HCT116 (cell line): ENCODE measurements around the gene SERTAD3. TPM values are rescaled to one million over a fixed set of nuclear protein-coding genes. Genes with fewer than 3 reads are reported as not detected.

Experiments
- ATAC-seq: fragments of 200-7000 bp; cut with Tn5 transposase; 2 replicates; pipeline ENCODE4 v1.9.1; 2020; ENCODE audit warnings: mild to moderate bottlenecking, moderate library complexity
- BruUV-seq: library from RNA; stranded (reverse); fragments of 400-500 nt; replicated peaks from 2 replicates; lab custom pipeline; 2021; lab: Mats Ljungman, UMichigan
- CTCF ChIA-PET: fragments of 300-600 bp; sonication (Branson Sonifier 250); formaldehyde crosslinking; loops from one replicate; lab custom pipeline; 2021; ENCODE audit warnings: antibody characterized with exemption; lab: Charles Lee
- POLR2A ChIA-PET: fragments of 300-600, 350-600 bp; sonication (Branson Sonifier 250); formaldehyde crosslinking; loops from one replicate; lab custom pipeline; 2021; ENCODE audit warnings: antibody characterized with exemption; lab: Charles Lee
- RAD21 ChIA-PET, 2 experiments: fragments of 300-600 bp; sonication (Branson Sonifier 250); formaldehyde crosslinking; loops; one replicate each; lab custom pipeline; 2023; ENCODE audit warnings: low total read pairs in 2 of 2; ENCODE audit not compliant: uncharacterized antibody in 2 of 2, unreplicated experiment in 2 of 2, low non-redundant PET in 1 of 2; lab: Charles Lee
- DNase-seq: peaks from one replicate; pipeline ENCODE4 v3.0.0-alpha.2; 2010; ENCODE audit warnings: low read depth, low spot score
- H2AFZ ChIP-seq: fragments of 200-600 bp; shearing (Covaris generic), sonication (generic); 2 replicates; pipeline ENCODE4 v1.6.1; 2017; ENCODE audit warnings: low read depth, mixed run types, mixed read lengths, antibody characterized with exemption, low read length; ENCODE audit not compliant: poor library complexity, severe bottlenecking
- H3K27ac ChIP-seq: 2 replicates; pipeline ENCODE4 v1.5.1; 2012; ENCODE audit warnings: low read depth, low read length
- H3K27me3 ChIP-seq: fragments of 200-600 bp; sonication (generic); 2 replicates; pipeline ENCODE4 v1.6.1; 2016; ENCODE audit warnings: mixed run types, low read length, mixed read lengths; ENCODE audit not compliant: insufficient read depth
- H3K36me3 ChIP-seq, 2 experiments: fragments of 200-500 bp in 1 of 2; fragments of 200-600 bp in 1 of 2; sonication (Bioruptor generic) in 1 of 2; sonication (generic) in 1 of 2; 2 replicates each; pipeline versions ENCODE4 v1.5.1 to v1.6.1; 2014 to 2016; ENCODE audit warnings: low read length in 2 of 2, inconsistent platforms in 1 of 2, mixed read lengths in 1 of 2, mixed run types in 1 of 2; ENCODE audit not compliant: insufficient read depth in 2 of 2, control insufficient read depth in 1 of 2
- H3K4me1 ChIP-seq, 2 experiments: fragments of 200-600 bp in 1 of 2; sonication (generic) in 1 of 2; 2 replicates each; pipeline versions ENCODE4 v1.5.1 to v1.6.1; 2012 to 2017; ENCODE audit warnings: low read length in 2 of 2, inconsistent platforms in 1 of 2, mild to moderate bottlenecking in 1 of 2, mixed read lengths in 1 of 2, mixed run types in 1 of 2, moderate library complexity in 1 of 2; ENCODE audit not compliant: insufficient read depth in 2 of 2, control insufficient read depth in 1 of 2
- H3K4me2 ChIP-seq: fragments of 200-600 bp; sonication (generic); 2 replicates; pipeline ENCODE4 v1.6.1; 2017; ENCODE audit warnings: mixed run types, low read length, mixed read lengths
- H3K4me3 ChIP-seq, 2 experiments: fragments of 200-600 bp in 1 of 2; sonication (generic) in 1 of 2; replicated peaks in 1 of 2; 2 replicates each; pipeline ENCODE4 v1.5.1; 2011 to 2016; ENCODE audit warnings: low read length in 2 of 2, control low read depth in 1 of 2, low read depth in 1 of 2, mild to moderate bottlenecking in 1 of 2, mixed read lengths in 1 of 2, mixed run types in 1 of 2
- H3K79me2 ChIP-seq: fragments of 200-600 bp; sonication (generic); 2 replicates; pipeline ENCODE4 v1.6.1; 2017; ENCODE audit warnings: mild to moderate bottlenecking, mixed run types, low read length, moderate library complexity, mixed read lengths; ENCODE audit not compliant: insufficient read depth
- H3K9ac ChIP-seq: fragments of 200-600 bp; sonication (generic); 2 replicates; pipeline ENCODE4 v1.6.1; 2016; ENCODE audit warnings: low read length, mixed read lengths
- H3K9me2 ChIP-seq: fragments of 200-600 bp; sonication (generic), shearing (Covaris generic); 2 replicates; pipeline ENCODE4 v1.6.1; 2017; ENCODE audit warnings: mixed run types, mild to moderate bottlenecking, moderate library complexity; ENCODE audit not compliant: insufficient read depth
- H3K9me3 ChIP-seq, 2 experiments: fragments of 200-500 bp in 1 of 2; fragments of 200-600 bp in 1 of 2; sonication (Bioruptor generic) in 1 of 2; sonication (generic) in 1 of 2; 2 replicates each; pipeline ENCODE4 v1.6.1; 2014 to 2017; ENCODE audit warnings: low read length in 2 of 2, mixed read lengths in 2 of 2, inconsistent platforms in 1 of 2, low read depth in 1 of 2, mild to moderate bottlenecking in 1 of 2, mixed run types in 1 of 2, moderate library complexity in 1 of 2; ENCODE audit not compliant: control insufficient read depth in 1 of 2, insufficient read depth in 1 of 2
- H4K20me1 ChIP-seq: fragments of 200-600 bp; sonication (generic), shearing (Covaris generic); 2 replicates; pipeline ENCODE4 v1.6.1; 2017; ENCODE audit warnings: mixed run types, mild to moderate bottlenecking, moderate library complexity; ENCODE audit not compliant: insufficient read depth
- ELF1 ChIP-seq: IDR thresholded peaks from 2 replicates; pipeline ENCODE4 v1.6.1; 2012; ENCODE audit warnings: low read depth, borderline replicate concordance
- EZH2 ChIP-seq: fragments of 200-600 bp; sonication (generic); IDR thresholded peaks from 2 replicates; pipeline ENCODE4 v1.6.1; 2017; ENCODE audit warnings: antibody characterized with exemption, mixed run types
- EZH2phosphoT487 ChIP-seq: fragments of 200-600 bp; IDR thresholded peaks from 2 replicates; pipeline ENCODE4 v1.6.1; 2018; ENCODE audit warnings: antibody characterized with exemption, borderline replicate concordance
- JUND ChIP-seq: IDR thresholded peaks from 2 replicates; pipeline ENCODE4 v1.6.1; 2012
- SRF ChIP-seq: IDR thresholded peaks from 2 replicates; pipeline ENCODE4 v1.6.1; 2012; ENCODE audit warnings: low read depth
- YY1 ChIP-seq: IDR thresholded peaks from 2 replicates; pipeline ENCODE4 v1.6.1; 2011; ENCODE audit warnings: low read length, low read depth, moderate library complexity, mild to moderate bottlenecking; ENCODE audit not compliant: insufficient replicate concordance; ENCODE audit errors: extremely low read depth
- ZNF274 ChIP-seq: fragments of 200-500 bp; sonication (Bioruptor generic); IDR thresholded peaks from 2 replicates; pipeline ENCODE4 v1.6.1; 2014; ENCODE audit warnings: mild to moderate bottlenecking, low read depth, low read length, inconsistent platforms
- intact Hi-C: fragments of 100-400 bp; cut with micrococcal nuclease; formaldehyde crosslinking; loops from 2 replicates; pipeline ENCODE4 v1.10.0; 2022
- total RNA-seq: library from RNA; stranded (reverse); gene quantifications from one replicate; pipeline ENCODE4 v1.2.1, GENCODE V29; 2021; ENCODE audit not compliant: unreplicated experiment
- TF ChIP-seq, protein P1 (sequence below): IDR thresholded peaks from 2 replicates; pipeline ENCODE4 v1.6.1; 2012
- TF ChIP-seq, protein P2 (sequence below): IDR thresholded peaks from 2 replicates; pipeline ENCODE4 v1.6.1; 2011; ENCODE audit warnings: mild to moderate bottlenecking, low read length, moderate library complexity; ENCODE audit not compliant: insufficient replicate concordance; ENCODE audit errors: extremely low read depth
- TF ChIP-seq, protein P3 (sequence below): IDR thresholded peaks from 2 replicates; pipeline ENCODE4 v1.6.1; 2012

SERTAD3 gene
- total RNA-seq, 1 experiment from 2014 or later = 32.4 TPM

DNA sequence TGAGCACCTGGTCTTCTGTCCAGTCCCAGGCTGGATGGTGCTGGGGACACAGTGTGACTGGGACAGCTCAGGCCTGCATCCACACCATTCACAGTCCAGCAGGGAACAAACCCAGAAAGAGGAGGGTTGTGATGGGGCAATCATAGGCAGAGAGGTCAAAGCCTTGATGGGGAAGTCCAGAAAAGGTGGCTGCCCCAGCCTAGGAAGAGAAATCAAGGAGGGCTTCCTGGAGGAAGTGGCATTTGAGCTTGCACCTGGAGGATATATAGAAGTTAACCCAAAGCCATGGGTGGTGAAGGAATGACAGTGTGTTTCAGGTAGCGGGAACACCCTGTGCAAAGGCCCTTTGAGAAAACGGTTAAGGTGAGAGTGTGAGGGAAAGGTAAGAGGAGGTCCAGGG is 28.4 kb downstream of the SERTAD3 start:
- Histone ChIP-seq H3K4me3 (no peak overlapping the region), H3K9me3 (no peaks in the 10 kb centered on the region), H3K4me1 (peaks cover 45 to 79% of the 10 kb centered on the region in 2 experiments), H3K9ac (peak overlapping the region; percentile 37; the same call in 1 of the 2 replicates), H3K4me2 (peak overlapping the region; percentile 84), H3K79me2 (no peaks in the 10 kb centered on the region), H4K20me1 (no peaks in the 10 kb centered on the region), H2AFZ (no peak overlapping the region), H3K9me2 (no peaks in the 10 kb centered on the region), H3K27me3 (no peaks in the 10 kb centered on the region), H3K27ac (peak overlapping the region; percentile 68), H3K36me3 (no peaks in the 10 kb centered on the region)
- no peak for TF ChIP-seq SRF
- no peak for TF ChIP-seq EZH2
- TF ChIP-seq JUND = no peak
- TF ChIP-seq ZNF274 = no peak
- TF ChIP-seq YY1 = no peak
- TF ChIP-seq, protein P1, sequence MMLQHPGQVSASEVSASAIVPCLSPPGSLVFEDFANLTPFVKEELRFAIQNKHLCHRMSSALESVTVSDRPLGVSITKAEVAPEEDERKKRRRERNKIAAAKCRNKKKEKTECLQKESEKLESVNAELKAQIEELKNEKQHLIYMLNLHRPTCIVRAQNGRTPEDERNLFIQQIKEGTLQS = no peak
- no peak for TF ChIP-seq ELF1
- ChIA-PET RAD21 (interaction anchor here in 1 of 2 experiments (0.6 kb wide), 1 partner anchor 14 kb away, joined by 3 read pairs; no protein-coding TSS in a partner anchor), POLR2A (interaction anchor here (4.7 kb wide), 1 partner anchor 11 kb away, joined by 23 read pairs; the partner anchor contains the start of gene SERTAD1), CTCF (no interaction called here)
- intact Hi-C loops = no loop called here
- ATAC-seq (no peak), DNase-seq (no peak)
- BruUV-seq = no TSS peak

DNA sequence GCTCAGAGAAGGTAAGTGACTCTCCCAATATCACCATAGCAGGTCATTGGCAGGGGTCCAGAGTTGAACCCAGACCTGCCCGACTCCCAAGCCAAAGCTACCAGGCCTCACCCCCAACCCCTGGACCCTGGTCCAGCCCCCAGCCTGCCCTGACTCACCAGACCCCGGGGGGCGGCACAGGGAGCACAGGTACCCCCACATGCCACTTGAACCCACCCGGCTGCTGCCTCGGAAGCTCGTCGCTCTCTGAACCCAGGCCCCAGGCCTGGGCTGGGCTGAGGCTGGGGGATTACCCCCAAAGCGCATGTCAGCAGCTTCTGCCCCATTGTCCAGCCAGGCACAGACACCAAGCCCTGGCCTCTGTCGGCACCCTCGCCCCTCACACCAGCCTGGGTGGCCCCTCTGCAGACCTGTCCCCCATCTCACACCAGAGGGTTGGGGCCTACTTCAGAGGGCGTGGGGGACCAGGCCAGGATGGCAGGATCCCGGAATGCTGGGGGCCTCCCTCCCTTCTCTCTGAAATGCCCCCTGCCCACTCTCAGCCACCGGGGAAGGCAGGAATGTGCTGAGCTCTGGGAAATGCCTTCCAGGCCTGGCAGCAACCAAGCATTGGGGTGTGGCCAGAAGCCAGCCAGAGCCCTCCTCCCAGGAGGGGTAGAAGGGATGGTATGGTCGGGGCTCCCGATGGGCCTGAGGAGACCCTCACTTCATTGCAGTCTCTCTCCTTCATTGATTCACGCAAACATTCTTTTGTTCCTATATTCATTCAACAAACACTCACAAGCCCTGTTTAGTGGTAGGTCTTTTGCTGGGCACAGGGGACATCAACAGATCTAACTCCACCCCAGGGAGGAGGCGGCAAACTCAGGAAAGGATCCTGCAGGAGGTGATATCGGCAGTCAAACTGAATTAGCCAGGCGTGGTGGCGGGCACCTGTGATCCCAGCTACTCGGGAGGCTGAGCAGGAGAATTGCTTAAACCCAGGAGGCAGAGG is 29.3 kb downstream of the SERTAD3 start:
- Histone ChIP-seq H3K9me3 (no peaks in the 10 kb centered on the region), H3K27ac (no peak overlapping the region; the same call in 1 of the 2 replicates), H4K20me1 (no peaks in the 10 kb centered on the region), H3K36me3 (no peaks in the 10 kb centered on the region), H3K4me2 (no peak overlapping the region), H3K4me1 (peaks cover 41 to 80% of the 10 kb centered on the region in 2 experiments), H3K27me3 (no peaks in the 10 kb centered on the region), H3K4me3 (no peak overlapping the region), H3K9ac (peak overlapping the region; percentile 20; the same call in 1 of the 2 replicates), H3K9me2 (no peaks in the 10 kb centered on the region), H2AFZ (no peak overlapping the region), H3K79me2 (no peaks in the 10 kb centered on the region)
- POLR2A ChIA-PET = interaction anchor here (4.7 kb wide), 1 partner anchor 12 kb away, joined by 23 read pairs; the partner anchor contains the start of gene SERTAD1
- DNase-seq (no peak), ATAC-seq (no peak)
- intact Hi-C loops = no loop called here
- CTCF ChIA-PET = no interaction called here
- BruUV-seq = no TSS peak
- RAD21 ChIA-PET = no interaction called here
- TF ChIP-seq, protein P2, sequence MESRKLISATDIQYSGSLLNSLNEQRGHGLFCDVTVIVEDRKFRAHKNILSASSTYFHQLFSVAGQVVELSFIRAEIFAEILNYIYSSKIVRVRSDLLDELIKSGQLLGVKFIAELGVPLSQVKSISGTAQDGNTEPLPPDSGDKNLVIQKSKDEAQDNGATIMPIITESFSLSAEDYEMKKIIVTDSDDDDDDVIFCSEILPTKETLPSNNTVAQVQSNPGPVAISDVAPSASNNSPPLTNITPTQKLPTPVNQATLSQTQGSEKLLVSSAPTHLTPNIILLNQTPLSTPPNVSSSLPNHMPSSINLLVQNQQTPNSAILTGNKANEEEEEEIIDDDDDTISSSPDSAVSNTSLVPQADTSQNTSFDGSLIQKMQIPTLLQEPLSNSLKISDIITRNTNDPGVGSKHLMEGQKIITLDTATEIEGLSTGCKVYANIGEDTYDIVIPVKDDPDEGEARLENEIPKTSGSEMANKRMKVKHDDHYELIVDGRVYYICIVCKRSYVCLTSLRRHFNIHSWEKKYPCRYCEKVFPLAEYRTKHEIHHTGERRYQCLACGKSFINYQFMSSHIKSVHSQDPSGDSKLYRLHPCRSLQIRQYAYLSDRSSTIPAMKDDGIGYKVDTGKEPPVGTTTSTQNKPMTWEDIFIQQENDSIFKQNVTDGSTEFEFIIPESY = no peak
- TF ChIP-seq, protein P3, sequence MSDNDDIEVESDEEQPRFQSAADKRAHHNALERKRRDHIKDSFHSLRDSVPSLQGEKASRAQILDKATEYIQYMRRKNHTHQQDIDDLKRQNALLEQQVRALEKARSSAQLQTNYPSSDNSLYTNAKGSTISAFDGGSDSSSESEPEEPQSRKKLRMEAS = no peak
- no peak for TF ChIP-seq EZH2phosphoT487
- no peak for TF ChIP-seq ELF1
- no peak for TF ChIP-seq JUND
